Iris pigment epithelial cell (primary cell): ENCODE results near the gene ITM2C.

Source experiments
- DNase-seq: peaks from one replicate; pipeline ENCODE4 v3.0.0-alpha.2; 2011; ENCODE audit warnings: low read depth

Gene ITM2C

DNA sequence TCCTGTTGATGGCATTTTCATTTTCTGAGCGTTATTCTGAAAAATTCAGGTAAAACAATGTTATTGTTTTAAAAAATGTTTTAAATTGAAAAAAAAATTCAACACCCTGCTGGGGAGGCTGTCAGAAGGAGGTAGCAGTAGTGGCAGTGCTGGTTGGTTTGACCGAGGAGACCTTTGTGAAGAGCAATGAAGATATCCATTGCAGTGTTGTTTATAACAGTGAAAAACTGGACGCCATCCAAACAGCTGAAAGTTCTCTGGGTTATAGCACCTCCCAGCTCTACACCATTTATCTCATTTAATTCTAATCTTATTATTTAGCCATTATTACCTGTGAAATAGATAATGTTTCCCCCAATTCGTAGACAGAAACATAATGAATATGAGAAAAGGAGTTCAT is 12.6 kb upstream of the ITM2C start:
- no peak for DNase-seq

DNA sequence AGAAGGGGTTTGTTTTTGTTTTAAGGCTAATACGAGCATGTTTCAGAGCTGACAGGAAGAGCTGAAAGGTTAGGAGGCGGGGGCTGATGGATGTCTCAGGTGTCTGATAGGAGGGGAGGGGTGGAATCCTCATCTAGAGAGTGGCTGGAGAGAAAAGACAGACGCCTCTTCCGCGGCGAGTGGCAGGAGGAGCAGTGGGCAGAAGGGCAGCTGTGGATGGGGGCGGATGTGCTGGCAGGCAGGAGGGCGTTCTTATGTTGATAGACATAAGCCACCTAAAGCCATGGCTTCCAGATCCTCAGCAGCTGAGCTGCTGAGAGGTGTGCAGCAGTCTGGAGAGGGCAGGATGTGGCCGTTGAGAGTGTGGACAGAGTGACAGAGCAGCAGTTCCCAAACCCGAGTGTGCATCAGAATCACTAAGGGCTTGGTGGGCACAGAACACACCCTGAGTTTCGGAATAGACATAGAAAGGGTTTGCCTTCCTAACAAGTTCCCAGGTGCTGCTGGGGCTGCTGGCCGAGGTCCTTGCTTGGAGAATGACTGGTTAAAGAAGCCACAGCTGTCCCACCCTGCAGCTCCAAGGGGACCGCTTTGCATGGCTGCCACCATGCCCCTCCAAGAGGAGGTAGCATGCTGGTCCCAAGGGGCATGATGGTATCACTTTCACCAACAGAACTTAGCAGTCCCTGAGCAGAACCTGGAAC is 3.0 kb upstream of the ITM2C start:
- no peak for DNase-seq

DNA sequence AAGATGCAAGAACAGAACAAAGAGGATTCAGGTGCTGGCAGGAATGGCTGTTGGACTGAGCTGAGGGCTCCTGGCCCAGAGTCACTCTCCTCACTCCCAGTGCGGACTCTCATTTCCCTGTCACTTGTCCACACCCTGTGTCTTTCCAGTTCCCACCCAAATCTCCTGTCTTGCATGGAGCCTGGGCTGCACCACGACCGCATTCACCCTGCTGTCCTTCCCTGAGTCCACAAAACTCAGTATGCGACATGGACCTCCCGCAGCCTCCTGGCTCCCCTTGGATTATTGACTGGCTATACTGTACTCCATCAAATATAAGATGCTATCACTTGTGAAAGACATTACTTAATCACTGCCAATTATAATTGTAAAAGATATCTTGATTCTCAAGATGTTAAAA is 2.5 kb upstream of the ITM2C start:
- no peak for DNase-seq

DNA sequence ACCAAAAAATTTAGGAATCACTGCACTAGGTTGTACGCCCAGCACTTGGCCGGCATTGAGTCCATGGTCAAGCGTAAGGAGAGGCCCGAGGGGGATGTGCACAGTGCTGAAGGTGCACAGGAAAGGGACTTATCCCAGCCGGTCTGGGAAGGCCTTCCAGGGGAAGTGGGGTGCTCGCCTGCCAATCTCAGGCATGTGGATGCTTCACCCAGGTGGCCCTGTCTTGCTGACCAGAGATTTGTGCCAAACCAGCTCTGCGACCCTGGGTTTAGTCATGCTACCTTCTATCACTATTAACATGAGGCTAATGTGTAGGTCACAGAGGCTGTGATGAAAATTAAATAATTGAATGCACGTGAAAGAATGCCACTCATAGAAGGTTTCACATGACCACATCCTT is 1.7 kb upstream of the ITM2C start:
- no peak for DNase-seq

DNA sequence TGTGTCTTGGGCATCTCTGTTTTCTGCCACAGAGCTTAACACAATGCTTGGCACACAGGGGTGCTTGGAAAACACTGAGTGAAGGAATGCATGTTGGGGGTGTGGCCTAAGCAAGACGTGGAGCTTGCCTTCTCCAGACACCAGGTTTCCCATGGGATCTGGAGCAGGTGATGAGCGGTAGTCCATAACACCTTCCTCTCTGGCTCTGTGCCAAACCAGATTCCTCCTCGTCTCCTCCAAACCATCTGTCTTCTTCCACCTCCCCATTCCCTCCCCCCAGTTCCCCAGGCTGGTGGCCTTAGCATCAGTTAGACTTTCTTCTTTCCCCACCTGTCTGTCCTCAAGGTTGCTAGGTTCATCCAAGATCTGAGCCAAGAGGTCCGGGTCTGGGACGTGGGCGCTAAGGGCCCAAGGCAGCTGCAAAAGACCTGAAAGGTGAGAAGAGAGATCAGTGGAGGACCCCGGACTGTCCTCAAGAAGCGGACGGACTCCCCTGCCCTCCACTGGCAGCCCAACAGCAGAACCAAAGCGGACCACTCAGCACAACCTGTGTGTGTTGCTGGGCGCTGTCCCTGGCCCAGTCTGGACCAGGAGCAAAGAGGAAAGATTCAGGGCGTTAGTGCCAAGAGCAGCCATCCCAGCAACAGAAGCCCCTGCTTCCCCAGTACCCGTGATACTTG is 1.2 kb upstream of the ITM2C start:
- no peak for DNase-seq

DNA sequence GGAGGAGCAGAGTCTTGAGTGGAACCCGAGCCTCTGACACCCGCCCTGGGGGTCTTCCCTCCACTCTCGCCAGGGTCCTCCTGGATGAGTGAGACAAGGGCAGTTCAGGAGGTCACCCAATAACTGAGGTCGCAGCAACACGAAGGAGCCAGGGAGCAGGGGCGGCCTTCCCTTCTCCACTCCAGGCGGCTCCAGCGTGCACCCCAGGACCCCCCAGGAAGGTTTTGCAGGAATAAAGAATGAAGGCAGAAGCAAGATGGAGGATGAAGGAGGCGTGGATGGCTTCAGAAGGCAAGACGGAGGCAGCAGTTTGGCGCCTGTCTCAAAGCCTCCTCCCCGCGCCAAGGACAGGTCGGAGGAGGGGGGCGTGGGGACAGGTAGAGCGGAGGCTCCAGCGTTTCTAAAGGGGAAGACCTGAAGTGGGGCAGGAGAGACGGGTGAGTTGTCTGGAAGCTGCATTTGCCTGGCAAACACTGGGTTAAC is 579 bp upstream of the ITM2C start:
- no peak for DNase-seq

DNA sequence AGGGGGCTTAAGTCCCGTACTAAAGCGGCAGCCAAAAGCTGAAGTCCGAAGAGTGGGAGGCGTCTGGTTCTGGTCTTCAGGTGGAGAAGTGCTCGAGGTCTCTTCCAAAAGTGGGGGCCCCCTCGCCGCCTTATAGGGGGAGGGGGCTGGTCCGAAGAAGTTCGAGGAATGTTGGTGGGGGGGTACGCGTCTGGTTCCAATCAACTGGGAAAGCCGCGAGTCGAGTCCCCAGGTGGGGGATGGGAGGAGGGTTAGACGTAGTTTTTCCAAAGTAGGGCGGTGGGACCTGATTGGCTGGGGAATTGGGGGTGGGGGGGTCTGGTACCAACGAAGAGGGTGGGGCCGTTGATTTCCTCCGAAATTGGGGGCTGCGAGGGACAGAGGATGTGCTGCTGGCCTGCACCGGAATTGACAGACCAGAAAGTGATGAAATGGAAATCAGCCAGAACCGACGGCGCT is 594 bp downstream of the ITM2C start:
- no peak for DNase-seq

DNA sequence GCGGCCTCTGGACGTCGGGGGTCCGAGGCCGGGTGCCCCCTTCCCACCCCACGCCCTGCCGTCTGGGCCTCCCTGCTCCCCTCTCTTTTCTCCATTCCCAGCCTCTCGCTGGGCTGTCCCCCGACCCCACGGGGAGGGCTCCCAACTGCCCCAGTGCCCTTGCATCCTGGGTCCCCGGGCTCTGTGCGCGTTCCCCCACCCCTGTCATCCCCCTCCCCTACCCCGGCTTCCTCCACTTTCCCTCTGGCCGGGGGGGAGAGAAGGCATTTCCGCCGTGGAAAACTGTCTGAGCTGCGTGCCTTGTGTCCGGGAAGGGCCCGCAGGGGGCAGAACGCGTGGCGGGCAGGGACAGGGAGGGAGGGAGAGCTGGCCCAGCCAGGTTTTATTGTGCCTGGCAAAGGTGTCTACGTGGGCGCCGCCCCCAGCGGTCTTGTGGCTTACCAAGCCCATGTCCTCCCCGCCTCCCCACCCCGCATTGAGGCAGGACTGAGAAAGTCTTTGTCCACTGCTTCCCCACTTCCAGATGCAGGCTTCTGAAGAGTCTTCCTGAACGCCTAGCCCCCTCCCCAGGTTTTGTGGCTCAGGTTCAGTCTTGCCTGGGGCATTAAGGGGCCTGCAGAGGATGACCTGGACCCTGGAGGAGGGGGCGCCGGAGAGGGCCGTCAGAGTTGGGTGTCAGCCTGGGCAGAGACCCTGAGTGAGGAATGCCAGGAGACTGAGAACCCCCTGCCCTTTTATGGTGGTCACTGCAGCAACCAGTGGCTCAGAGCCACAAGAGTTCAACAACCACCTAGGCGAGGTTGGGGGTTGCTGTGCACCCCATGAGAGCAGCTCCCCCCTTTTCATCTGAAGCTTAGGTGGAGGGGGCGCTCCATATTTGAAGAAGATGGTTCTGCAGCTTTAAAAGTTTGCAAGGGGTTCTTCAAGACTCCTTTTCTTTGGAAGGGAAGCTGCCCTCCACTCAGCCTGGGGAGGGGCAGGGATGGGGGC is 1.3 kb downstream of the ITM2C start:
- DNase-seq, result peak; percentile 20

DNA sequence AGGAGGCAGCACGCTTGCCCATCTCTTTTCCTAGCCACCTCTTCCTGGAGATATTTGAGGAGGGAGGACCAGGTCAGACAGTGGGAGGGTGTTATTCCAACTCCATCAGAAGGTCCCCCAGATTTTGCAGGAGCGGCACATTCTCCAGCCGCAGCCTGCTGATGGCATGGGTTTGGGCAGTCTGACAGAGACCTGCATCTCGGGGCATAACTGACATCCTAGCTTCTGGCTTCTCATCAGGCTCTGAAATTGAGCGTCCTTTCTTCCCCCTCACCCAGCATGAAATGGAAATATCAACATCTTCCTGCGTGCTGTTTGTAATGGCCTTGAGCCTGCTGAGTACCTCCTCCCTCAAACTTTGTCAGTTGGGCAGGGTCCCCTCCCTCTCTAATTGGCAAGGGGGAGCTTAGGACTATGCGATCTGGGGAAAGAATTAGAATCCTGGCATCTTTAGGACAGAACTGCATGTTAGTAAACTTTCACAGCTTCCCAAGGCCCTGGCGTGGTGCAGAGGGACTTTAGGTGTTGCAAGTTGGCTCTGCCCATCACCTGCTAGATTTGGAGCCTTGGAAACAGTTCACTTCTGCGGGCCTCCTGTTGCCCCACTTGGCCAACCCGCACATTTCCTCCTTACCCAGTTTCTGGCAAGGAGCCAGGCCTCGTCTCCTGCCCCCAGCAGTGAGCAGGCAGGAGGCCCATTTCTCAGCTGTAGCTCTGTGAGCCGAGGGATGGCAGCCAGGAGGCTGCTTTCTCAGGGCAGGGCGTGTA is 2.2 kb downstream of the ITM2C start:
- DNase-seq, result no peak

DNA sequence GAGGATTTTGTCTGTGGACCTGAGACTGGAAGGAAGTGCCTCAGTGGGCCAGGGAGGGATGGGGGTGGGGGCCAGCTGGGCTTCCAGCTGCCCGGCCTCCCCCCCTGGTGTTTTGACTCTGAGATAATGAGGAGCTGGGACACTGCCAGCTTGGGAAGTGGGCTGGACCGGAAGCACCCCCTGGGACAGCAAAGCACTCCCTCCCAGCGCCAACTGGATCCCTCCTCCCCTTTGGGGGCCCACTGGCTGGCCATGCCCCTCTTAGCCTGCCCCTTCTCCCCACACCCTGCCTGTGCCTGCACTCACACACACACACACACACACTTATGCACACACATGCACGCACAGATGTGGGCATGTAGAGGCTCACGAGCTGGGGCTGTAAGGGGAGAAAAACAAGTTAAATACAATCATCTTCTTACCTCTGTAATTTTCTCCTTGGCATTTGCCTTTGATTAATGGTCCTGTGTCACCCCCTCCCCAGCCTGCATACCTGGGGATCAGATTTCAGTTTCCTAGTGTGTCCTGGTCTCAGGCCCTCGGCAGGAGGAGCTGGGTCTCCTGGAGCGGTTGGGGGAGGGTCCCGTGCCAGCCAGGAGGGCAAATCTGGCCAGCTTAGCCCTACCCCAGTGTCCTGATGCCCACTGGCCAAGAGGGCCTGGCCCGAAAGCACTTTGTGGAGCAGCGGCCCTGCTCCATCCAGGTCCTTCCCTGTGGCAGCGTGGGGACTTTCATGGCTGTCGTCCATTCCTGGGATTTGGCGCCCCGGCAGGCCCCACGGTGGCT is 3.6 kb downstream of the ITM2C start:
- DNase-seq, result no peak

DNA sequence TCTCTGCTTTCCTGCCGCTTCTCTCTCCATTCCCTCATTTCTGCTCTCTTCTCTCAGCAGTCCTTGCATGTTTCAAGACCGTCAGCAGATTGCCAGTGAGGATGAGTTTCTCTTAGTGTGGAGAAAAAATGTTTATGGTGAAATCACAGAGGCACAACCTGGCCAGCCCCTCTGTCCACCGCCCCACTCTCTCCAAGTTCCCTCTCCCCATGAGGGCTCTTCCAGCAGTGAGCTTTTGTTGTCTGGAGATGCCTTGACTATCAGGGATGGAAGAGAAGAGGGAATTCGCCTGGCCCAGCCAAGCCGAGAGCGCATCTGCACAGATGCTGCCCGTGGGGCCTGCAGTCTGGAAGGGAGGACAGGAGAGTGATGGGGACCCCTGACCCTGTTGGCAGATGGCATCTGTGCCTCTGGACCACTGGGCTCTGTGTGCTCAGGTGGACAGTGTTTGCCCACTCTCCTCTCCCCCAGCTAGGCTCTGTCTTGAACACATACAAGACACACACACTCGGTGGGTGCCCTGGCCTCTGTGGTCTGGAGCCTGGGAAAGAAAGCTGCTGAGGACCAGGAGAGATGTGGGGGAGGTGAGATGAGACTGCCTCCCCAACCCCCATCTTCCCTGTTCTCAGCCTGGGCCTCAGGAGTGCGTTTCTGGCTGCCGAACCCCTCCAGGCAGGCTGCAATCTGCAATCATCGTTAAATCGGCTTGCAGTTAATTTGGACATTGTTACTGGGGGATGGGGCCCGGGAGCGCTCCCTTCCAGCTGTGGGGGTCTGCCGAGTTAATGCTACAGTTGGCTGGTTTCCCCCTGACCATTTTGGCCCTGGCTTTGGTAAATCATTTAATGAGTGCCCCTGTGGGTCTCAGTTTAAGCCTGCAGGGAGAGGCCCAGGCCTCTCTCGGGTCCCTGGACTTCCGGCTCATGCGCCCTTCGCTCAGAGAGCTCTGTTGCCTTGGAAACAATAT is 4.5 kb downstream of the ITM2C start:
- no peak for DNase-seq

DNA sequence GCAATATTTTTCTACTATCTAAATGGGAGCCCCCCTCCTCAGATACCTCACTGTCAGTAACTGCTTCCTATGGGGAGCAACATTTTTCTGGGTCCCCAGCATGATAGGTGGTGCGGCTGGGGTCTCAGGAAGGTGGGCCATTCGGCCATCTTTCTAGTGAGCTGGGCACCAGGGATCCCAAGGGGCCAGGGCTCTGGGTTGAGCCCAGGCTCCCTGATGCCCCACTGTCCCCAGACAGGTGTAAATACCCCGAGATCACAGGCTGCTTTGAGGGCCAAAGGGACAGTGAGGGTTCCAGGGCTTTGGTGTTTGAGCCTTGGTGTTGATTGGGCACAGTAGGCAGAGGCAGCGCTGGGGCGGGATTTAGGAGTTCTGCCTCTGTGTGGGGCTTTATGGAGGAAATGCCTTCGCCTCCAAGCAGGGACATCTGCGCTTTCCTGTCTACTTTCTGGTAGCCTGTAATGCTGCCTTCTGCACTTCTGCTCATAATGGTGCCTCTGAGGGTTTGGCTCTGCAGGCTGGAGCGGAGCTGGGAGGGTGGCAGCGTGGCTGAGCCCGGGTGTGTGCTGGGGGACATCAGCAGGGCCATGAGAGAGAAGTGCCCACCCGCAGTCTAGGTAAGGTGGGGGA is 5.3 kb downstream of the ITM2C start:
- DNase-seq, result no peak

DNA sequence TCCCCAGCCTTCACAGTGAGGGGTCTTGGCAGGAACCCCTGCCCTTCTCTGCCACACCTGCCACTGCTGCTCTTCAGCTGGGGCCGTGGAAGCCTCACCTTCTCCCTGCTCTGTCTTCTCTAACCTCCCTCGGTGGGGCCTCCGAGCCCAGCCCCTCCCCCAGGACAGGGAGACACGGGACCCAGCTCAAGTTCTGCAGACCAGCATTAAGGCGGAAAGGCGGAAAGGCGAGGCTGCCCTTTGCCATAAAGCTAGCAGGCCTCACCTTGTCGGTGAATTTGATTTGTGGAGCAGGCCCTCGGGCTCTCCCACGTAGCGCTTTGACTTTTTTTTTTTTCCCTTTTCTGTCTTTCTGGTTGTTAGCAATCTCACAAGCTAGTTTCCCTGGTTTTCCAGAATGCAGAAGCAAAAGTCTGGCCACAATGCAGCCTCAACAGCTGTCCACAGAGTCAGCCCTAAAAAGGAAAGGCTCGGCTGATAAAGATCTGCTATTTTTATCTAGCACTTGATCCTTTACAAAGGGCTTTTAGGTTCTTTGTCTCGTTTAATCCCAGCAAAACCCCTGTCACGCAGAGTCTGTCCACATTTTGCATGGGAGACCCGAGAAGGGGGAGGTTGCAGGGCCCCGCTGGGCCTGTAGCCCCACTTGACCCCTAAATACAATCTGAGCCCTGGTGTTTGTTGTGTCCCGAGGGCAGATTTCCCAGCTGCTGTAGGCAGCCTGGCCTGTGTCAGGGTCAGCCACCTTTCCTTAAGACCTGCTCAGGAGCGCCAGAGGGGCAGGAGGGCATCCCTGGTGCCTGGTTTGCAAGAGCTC is 6.0 kb downstream of the ITM2C start:
- no peak for DNase-seq

DNA sequence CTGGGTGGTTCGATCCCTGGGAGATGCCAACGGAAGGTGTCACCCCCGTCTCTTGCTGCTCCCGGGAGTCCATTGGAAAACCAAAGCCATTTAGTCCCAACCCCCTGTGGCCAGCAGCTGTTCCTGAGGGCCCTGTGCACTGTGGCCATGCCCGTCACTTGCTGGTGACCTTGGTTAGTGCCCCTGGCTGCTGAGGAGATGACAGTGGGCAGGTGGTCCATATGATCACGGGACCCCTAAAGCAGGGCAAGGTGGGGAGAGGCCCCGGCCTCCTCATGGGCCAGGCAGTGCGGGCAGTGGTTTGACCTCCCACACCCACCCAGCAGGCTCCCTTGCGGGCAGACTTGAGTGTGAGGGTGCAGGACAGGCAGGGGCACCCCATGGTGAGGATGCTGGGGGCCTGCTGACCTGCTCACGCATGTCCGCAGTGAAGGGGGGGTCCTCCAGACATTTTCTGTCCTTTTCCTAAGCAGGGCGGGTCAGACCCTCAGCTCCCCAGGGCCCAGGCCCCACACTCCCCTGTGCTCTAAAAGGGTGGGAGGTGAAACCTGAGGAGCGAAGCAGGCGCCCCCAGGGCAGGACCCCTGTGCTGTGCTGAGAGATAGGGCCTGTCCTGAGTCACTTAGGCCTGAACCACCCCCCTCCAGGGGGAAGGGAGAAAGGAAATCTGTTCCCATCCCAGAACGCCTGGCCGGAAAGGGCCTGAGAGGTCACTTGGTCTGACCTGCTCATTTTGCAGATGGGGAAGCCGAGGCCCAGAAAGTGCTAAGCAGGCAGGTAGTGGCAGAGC is 6.8 kb downstream of the ITM2C start:
- no peak for DNase-seq

DNA sequence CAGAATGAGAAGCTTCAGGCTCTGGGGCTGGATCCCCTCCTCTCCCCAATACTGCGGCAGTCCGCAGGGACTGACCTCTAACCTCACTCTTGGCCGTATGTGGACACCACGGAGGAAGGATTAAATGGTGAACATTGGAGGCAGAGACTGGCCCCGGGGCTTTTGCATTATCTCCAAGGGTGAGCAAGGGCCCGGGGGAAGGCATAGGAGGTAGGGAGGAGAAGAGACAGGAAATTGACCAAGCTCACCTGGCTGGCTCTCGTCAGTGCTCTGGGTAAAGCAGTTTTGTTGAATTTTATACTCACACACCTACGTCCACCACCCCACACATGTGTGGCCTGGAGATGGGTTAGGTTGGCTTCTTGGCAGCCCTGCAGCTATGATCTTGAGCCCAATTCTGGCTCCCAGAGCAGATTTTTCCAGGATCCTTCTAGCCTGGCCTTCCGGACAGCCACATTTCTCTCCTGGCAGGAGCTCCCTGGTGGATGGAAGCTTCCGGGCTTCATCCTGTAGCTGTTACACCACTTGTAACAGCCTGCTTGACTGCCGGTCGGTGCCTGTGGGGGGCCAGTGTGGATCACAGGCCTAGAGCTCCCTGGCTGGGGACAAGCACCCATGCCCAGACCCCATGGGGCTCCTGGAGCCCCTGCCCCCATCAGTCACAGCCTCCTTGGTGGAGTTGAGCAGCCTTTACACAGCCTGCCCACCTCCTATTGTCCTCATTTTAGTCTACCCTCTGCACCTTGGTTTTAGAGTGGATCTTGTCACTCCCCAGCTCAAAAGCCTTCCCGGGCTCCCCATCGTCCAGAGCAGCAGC is 7.6 kb downstream of the ITM2C start:
- DNase-seq, result no peak

DNA sequence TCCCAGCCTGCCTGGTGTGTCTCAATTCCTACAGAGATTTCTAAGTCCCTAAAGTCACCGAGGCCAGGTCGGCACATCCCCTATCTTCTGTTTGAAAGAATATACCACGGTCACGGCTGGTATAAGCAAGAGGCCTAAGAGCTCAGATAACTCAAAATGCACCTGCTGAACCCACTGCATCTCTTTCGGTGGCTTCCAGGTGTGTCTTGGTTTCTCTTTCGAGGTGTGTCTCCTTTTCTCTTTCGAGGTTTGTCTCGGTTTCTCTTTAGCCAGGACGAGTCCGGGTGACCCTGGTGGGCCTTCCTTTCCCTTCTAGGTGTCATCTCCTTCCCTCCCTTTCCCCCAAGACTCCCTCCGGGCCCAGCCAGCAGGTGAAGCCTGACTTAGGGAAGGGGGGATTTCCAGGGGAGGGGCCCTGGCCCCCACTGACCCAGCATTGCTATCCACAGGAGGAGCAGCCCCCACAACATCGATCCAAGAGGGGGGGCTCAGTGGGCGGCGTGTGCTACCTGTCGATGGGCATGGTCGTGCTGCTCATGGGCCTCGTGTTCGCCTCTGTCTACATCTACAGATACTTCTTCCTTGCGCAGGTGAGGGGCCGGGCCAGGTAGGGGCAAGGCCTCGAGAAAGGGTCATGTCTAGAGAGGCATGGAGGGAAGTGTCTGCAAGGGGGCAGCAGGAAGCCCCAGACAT is 8.4 kb downstream of the ITM2C start:
- no peak for DNase-seq
